HG03097 (cell line): Measurements from ENCODE around the gene BRD3OS.

ENCODE experiments used
- ATAC-seq: cut with Tn5 transposase; IDR thresholded peaks from one replicate; pipeline ENCODE4 v1.9.1; 2021; ENCODE audit not compliant: unreplicated experiment, low FRiP score

The BRD3OS gene

DNA sequence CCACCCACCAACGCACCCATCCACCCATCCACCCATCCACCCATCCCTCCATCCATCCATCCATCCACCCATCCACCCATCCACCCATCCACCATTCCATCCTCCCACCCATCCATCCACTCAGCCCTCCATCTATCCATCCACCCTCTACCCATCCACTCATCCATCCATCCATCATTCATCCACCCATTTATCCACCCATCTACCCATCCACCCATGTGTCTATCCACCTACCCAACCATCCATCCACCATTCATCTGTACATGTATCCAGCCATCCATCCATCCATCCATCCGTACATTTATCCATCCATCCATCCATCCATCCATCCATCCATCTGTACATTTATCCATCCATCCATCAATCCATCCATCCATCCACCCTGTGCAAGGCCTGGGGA lies 22.0 kb upstream of the BRD3OS start:
- no peak for ATAC-seq

DNA sequence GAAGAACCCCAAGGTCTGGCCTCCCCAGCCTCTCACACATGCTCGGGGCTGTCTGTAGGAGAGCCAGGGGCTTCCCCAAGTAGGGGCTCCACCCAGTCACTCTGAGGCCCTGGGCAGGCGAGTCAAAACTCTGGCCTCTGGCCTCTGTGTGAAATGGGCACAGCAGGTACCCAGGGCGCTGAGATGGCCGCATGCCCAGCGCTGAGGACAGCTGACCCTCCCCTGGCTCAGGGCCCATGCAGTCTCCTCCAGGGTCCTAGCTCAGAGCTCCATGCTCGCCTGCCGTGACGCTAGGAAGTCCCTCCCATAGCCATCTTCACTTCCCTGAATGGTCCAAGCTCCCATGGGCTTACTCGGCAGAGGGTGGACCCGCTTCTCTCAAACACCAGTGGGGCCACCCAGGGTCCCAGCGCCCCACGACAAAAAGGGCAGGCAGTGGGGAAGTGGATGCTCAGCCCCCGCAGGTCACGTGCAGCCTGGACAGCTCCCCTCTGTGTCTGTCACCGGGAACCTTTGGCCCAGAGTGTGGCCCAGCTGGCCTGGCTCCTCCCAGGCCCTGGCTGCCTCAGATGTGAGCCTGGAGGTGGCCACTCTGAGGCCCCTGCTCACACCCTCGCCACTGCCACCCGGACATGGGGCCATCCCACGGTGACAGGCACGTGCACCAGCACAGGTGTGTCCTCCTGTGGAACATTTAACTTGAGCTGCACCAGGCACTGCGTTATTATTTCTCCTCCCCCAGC lies 21.0 kb upstream of the BRD3OS start:
- ATAC-seq: no peak

DNA sequence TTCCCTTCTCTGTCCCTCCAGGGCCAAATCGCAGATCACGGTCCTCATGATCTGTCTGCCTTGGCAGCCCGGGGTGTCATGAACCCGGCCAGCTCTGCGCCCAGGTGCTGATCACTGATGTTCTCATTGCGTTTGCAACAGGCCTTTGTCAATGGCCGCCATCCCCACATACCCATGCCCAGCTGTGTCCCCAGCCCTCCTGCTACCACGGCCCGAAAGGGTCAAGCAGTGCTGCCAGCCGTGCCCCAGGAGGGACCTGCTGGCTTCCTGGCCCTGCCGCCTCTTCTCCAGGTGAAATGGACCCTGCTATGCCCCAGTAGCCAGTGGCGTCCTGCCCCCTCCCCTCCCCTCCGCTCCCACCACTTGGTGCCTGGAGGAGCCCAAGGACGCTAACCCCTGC lies 20.4 kb upstream of the BRD3OS start:
- no peak for ATAC-seq

DNA sequence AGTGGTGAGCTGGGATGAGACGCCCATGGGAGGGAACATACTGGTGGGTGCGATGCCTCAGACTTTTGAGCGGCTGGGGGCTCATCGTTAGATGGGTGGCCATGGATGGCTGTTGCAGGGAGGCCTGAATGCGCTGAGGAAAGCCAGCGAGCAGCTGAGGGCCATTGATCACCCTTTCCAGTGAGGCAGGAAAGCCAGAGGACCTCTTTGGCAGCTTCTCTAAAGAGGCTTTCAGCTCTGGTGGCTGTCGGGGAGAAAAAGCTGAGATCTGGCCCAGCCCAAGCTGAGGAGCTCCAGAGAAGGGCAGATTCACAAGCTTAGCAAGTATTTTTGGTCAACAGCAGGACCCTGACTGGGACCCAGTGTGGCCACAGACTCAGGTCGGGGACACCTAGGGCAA lies 19.9 kb upstream of the BRD3OS start:
- no peak for ATAC-seq

DNA sequence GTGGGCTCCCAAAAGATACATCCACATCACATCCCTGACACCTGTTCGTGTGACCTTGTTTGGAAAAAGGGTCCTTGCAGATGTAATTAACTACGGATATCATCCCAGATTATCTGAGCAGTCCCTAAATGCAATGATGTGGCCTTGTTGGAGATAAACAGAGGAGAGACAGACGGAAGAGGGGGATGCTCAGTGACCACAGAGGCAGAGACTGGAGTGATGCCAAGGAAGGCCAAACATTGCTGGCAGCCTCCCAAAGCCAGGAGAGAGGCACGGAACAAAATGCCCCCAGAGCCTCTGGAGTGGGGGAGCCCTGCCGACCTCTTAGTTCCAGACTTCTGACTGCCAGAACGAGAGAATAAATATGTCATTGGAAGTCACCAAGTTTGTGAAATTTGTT lies 18.1 kb upstream of the BRD3OS start:
- ATAC-seq: no peak

DNA sequence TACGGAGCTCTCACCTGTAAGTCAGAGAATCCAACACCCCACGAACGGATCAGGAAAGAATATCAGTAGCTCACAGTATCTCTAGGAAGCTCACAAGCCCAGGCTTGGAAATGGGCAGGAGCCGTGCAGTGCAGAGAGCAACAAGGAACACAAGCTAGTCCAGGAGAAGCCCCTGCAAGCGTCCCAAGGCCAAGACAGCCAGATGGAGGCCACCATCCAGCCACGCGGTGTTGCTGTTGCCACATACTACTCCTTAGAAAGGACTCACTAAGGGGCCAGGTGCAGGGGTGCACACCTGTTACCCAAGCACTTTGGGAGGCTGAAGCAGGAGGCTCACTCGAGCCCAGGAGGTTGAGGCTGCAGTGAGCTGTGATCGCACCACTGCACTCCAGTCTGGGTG lies 17.7 kb upstream of the BRD3OS start:
- ATAC-seq: no peak

DNA sequence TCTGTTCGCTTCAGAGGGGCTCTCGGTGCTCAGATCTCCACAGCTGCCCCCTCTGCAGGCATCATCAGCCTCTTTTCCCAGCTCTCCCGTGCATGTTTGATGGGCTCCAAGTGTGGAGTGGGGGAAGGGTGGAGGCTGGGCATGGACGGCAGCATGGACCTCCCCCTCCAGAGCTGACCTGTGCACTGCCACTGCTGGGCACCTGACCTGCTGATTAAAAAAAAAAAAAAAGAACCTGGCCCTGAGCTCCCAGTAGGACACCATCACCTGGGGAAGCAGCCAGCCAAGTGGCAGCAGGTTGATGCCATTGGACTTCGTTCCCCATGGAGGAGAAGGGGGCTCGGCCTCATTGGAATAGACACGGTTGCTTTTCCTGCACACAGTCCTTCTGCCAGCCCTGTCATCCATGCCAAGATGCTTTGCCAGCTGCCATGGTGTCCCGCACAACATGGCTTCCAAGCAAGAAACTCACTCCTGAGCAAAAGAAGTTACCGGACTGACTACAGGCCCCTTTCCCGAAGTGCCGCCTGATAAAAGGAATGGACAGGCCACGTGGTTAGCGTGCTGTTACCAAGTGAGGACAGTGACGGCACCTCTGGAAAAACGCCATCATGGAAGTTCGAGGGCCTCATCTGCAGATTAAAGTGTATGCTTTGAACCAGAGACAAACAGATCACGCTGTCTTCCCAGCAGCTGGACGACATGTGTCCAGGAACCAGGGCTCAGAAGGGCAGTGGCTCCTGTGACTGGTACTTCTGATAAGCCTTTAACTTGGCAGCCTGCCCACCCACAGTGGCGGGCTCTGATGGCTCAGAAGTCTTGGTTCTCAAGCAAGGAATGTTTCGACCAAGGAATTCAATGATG lies 14.7 kb upstream of the BRD3OS start:
- no peak for ATAC-seq

DNA sequence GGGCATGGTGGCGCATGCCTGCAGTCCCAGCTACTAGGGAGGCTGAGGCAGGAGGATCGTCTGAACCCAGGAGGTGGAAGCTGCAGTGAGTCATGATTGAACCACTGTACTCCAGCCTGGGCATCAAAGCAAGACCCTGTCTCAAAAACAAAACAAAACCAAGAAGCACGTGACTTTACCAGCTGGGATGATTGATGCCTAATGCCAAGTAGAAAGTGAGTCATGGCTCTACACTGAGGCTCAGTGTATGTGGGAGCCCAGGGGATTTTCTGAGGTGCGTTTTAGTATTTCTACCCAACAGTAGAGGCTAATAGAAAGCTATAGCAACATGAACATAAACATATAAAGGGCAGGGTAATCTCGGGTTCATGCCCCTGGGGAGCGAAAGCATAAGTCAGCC lies 13.9 kb upstream of the BRD3OS start:
- no peak for ATAC-seq

DNA sequence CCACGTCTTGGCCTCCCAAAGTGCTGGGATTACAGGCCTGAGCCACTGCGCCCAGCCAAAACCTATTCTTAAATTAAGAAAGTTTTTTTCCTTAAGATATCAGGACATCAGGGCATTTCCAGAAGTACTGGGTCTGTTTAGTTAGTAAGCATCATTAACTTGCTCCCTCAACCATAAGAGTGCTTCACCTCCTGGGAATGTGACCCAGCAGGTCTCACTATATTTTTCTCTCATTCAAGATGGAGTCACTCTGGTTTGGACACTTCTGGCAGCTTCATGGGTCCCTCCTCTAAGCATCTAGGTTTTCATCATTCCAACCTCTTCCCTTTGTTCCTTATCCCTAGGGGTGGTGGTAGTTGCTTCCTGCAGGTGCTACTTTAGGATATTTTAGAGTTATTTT lies 10.3 kb upstream of the BRD3OS start:
- no peak for ATAC-seq

DNA sequence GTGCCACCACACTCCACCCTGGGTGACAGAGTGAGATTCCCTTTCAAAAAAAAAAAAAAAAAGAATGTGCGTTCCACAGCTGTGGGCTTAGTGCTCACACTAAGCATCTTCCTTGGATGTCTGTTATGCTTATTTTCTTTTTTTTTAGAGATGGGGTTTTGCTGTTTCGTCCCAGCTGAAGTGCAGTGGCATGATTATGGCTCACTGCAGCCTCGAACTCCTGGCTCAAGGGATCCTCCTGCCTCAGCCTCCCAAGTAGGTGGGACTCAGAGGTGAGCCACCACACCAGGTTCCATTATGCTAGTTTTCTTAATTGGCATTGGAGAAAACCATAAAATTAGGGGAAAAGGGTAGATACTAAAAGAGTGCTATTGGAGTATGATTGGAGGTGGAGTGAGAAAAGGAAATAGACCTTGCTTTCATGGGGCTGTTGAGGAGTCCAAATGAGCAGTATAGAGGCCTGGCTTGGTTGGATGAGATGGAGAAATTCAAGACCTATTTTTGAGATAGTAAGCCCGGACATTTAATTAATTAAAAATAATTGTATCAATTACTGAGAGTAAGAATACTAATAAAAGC lies 978 bp upstream of the BRD3OS start:
- ATAC-seq: no peak

DNA sequence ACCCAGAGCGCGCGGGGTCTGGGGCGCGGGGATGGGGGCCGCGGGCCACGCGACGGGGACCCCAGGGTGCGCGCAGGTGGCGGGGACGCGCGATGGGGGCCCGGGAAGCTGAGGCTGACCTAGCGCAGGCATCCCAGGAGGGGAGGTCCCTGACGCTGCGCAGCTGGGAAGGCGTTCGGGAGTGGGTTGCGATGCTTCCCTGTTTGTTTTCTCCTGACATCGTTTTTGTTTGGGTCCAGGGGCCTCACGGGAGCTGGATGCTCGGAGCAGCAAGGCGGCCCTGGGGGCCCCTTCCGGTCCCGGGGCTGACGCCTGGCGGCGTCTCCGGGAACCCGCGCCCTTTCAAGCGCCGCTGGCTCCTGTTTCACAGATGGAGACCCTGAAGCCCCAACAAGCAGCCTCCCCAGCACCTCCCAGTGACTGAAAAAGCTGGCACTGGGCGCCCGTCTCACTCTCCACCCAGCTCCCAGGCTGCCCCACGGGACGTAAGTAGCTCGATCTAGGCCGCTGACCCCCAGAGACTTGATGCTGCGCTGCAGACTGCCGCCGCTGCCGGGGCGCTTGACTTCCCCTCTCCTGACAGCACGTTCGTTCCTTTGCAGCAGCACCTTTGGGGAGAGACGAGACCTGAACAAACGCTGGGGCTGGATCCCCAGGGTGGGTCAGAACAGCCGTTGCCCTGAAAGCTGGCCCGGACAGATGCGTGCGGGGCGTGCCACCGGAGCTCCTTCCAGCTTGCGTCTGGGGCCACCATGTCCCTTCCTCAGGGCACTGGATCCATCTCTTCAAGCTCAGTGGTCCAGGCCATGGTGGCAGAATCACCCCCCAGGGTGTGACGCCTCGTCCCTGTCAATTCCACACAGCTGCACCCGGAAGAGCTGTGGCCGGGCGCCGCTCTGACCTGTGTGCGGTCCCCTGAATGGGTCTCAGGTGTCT lies 593 bp downstream of the BRD3OS start:
- peak; percentile 32 for ATAC-seq

DNA sequence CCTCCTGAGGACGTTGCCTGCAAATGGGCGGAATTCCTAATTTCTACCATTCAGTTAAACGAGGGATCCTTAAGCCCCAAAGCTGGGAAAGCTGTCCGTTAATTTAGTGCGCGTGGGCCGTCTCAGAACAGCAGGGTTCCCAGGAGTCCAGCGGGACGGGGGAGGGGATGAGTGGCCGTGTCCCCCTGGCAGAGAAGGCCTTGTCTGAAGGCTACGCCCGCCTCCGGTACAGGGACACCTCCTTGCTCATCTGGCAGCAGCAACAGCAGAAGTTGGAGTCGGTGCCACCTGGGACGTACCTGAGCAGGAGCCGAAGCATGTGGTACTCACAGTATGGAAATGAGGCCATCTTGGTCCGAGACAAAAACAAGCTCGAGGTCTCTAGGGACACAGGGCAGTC lies 1.3 kb downstream of the BRD3OS start:
- ATAC-seq: no peak

DNA sequence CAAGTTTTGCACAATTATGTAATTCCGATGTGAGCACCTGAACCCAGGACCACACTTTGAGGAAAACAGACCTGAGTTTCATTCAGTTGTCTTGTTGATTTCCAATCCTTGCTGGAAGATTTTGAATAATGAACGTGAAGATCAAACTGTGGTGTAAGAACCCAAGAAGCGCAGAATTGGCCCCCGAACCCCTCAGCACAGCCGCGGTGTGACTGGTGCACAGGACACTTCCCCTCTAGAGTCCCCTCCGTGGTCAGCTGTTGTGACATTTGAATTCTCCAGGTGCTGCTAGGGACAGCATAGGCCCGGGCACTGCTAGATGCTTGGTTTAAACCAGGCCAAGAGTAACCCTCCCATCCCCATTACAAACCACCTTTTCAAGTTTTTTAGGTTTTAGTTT lies 1.7 kb downstream of the BRD3OS start:
- ATAC-seq: no peak

DNA sequence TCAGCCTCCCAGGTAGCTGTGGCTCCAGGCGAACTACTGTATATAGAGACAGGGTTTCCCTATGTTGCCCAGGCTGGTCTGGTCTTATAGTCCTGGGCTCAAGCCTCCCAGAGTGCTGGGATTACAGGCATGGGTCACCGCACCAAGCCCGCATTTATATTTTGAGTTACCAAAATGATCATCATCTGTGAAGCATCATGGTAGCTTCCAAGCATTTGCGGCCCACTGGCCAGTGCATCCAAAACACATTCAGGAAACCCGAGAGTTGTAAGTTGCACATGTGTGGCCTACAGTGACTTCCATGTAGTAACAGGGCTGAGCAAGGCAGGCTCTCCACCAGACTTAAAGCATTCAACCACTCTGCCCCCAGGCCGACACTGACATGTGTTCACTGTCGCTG lies 2.3 kb downstream of the BRD3OS start:
- ATAC-seq: no peak

DNA sequence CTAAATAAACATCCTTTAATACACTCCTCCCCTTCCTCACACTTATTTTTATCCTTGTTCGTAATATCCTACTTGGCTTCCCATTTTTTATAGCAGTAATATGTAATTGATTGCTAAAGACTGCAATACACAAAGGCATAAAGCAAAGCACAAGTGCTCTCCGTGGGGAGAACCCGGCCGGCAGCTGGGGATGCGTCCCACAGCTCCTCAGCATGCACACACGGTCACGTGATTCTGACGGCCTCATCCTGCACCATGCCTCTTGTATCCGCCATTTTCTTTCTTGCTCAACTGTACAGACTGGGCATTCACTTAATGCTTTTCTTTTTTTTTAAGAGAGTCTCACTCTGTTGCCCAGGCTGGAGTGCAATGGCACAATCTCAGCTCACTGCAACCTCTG lies 2.8 kb downstream of the BRD3OS start:
- ATAC-seq: no peak

DNA sequence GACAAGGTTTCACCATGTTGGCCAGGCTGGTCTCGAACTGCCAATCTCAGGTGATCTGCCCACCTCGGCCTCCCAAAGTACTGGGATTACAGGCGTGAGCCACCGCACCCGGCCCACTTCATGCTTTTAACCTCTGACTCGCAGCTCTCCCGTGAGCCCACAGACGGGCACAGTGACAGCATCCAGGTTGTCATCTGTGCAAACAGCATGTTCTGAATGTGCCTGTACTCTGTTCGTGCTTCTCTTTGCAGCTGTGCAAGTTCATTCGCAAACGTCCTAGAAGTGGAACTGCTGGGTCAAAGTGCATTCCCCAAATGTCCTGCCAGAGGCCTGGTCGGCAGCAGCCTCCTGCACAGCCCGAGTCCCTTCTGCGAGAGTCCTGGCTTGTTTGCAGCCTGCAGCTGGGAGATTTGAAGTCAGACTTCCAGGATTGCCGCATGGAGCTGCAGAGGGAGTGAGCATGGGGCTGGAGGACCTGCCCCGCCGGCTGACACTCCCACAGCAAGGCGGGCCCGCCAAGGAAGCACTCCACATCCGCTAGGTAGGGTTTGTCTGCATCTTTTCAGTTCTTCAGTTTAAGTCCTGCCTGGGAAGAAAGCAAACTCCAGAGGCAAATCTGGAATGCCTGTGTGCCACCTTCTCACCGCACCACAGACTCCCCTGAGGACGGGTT lies 3.4 kb downstream of the BRD3OS start:
- ATAC-seq: no peak

DNA sequence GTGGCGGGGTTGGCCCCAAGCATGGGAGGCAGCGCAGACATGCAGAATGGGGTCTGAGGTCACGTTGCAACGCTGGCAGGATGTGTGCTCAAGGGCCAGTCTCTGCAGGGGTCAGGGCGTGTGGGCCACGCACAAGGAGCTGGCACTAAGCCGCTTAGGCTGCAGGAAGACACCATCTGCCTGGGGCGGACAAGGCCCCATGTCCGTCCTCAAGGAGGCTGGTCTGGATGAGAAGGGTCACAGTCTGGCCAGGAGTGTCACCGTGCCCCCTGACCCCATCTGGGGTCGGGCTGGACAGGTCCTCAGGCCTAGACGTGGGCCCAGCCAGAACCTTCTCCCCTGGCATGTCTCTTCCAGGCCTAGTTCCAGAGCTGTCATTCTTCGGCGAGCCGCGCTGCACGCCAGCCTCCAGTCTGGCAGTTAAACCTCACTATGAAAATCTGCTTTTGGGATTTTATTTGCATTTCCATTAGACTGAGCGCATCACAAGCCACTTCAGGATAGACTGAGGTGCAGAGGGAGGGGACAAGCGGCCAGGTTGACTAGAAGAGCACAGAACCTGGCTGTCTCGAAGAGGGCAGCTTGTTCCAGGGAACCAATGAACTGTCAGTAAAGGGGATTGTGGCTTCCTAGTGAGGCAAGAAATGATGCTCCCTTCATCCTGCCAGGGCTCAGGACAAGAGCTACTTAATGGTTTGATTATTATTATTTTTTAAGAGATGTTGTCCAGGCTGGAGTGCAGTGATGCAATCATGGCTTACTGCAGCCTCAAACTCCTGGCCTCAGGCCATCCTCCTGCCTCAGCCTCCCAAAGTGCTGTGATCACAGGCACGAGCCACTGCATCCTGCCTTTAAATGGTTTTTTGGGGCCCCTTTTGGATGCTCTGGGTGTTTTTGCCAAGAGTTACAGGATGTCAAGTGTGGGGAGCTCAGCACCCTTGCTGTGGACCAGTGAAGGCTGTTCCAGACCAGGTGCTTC lies 4.3 kb downstream of the BRD3OS start:
- ATAC-seq: no peak

DNA sequence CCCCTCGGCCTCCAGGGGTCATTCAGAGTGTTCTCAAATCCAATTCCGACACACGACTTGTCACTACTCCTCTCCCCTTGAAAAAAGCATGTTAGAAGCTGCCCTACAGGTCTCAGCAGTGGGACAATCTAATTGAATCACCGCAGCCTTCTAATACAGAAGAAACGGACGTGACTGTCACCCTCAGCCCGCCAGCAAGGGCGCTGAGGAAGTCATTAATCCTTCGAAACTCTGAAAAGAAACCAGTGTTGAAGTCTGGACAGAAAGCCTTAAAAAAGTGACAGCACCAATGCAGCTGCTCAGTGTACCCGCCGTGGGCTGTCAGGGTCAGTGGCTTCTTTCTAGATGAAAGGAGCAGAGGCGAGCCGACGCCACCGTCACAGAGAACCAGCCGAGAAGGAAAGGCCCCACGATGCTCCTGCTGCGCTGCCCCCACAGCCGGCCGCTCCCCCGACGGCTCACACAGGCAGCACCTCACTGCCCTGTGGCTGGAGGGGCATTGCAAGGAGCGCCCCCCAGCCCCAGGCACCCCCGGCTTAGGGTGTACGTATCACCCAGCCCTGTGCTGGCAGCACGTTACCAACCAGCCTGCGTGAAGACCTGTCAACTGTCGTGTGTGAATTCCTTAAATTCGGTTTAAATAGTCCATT lies 5.7 kb downstream of the BRD3OS start:
- ATAC-seq: no peak

DNA sequence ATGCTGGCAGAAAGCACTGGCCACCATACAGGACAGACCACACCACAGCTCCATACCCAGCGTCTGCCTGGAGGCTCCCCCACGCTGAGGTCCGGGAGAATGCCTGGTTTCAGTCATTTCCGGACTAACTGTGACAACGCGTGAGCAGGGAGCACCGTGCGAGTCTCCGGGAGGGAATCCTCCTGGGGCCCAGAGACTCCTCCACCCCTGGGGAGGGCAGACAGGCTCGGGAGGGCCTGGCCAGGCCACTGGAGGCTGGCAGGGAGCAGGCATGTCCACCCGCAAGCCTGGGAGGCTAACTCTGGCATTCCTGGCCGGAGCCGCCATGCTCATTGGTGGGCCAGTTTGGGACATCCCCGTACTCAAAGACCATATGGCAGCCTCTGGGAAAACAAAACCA lies 6.5 kb downstream of the BRD3OS start:
- no peak for ATAC-seq
